Choroid plexus epithelial cell (primary cell): ENCODE results near the gene KREMEN1.
"Not testable (repeated sequence)": the region's sequence is repeated elsewhere in the genome, so short reads cannot be mapped to it uniquely, and the experiment has no call there.

Experiments
- DNase-seq: peaks from one replicate; pipeline ENCODE4 v3.0.0-alpha.2; 2010; ENCODE audit warnings: low read depth
- H3K4me3 ChIP-seq: 2 replicates; pipeline ENCODE4 v1.5.1; 2011; ENCODE audit warnings: low read depth, mild to moderate bottlenecking, control low read depth, low read length, moderate library complexity
- TF ChIP-seq, protein P1 (sequence below): conservative IDR thresholded peaks from 2 replicates; pipeline ENCODE4 v1.5.1; 2011; ENCODE audit warnings: low read depth, mild to moderate bottlenecking, control low read depth, inconsistent platforms, low read length, moderate library complexity

KREMEN1 gene

DNA sequence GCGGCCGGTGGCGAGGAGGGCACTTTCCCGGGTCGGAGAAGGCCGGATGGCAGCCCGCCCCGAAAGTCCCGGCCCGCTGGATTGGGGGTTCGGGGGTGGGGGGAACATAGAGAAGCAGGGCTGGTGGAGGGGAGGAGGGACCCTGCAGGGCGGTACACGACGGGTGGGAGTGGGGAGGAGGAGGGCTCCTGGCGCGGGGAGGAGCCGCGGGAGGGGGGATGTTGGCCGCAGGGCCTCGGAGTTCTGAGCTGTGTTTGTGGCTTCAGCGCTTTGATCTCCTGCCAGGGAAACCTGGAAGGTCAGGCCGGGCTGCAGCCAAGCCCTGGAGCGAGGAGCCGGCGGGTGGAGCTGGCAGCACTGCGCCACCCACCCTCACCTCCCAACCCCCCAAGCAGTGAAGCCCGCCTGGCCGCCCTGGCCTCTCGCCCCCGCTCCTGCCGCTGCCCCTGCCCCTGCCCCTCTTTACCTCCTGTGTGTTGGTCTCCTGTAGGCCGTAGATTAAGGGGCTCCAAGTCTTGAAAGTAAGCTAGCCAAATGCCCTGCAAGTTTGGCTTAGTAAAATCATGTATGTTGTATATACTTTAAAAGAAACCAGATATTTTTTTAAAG, 42.1 kb upstream of the KREMEN1 start:
- H3K4me3 ChIP-seq: peak overlapping the region; percentile 55
- TF ChIP-seq, protein P1, sequence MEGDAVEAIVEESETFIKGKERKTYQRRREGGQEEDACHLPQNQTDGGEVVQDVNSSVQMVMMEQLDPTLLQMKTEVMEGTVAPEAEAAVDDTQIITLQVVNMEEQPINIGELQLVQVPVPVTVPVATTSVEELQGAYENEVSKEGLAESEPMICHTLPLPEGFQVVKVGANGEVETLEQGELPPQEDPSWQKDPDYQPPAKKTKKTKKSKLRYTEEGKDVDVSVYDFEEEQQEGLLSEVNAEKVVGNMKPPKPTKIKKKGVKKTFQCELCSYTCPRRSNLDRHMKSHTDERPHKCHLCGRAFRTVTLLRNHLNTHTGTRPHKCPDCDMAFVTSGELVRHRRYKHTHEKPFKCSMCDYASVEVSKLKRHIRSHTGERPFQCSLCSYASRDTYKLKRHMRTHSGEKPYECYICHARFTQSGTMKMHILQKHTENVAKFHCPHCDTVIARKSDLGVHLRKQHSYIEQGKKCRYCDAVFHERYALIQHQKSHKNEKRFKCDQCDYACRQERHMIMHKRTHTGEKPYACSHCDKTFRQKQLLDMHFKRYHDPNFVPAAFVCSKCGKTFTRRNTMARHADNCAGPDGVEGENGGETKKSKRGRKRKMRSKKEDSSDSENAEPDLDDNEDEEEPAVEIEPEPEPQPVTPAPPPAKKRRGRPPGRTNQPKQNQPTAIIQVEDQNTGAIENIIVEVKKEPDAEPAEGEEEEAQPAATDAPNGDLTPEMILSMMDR: no peak
- peak; percentile 88 for DNase-seq

DNA sequence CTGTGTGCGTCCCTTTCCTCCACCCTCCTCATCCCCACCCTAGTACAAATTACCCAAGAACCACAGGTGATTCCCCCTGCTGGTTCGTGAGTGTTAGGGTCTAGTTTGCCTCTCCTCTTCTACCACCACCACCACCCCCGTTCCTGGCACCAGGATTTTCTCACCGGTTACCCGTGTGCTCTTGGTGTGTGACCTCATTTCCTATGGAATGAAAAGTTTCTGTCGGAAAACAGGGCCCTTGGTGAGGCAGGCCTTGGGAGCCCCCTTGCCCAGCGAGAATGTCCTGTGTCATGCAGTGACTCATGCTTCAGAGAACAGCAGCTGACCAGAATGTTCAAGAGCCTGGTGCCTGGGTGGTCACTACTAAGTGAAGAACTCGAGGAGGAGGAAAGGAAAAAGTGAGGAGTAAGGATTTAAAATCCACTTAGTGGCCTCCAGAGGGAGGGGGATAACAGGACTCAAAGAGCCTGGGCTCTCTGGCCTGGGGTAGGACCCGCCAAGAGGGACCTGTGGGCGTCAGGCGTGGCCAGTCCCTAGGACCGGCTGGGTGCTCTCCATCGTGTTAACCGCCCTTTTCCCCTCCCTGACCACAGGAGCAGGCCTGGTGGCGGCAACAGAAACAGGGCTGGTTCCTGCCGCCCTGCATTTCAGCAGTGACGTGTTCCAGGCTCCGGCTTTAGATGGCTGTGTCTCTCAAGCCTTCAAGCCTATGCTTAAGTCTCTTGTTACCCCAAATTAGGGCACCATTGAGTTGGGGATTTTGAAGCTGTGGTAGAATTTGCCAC, 41.4 kb upstream of the KREMEN1 start:
- DNase-seq: peak; percentile 97
- peak overlapping the region; percentile 55 for H3K4me3 ChIP-seq
- TF ChIP-seq, protein P1: peak; percentile 40

DNA sequence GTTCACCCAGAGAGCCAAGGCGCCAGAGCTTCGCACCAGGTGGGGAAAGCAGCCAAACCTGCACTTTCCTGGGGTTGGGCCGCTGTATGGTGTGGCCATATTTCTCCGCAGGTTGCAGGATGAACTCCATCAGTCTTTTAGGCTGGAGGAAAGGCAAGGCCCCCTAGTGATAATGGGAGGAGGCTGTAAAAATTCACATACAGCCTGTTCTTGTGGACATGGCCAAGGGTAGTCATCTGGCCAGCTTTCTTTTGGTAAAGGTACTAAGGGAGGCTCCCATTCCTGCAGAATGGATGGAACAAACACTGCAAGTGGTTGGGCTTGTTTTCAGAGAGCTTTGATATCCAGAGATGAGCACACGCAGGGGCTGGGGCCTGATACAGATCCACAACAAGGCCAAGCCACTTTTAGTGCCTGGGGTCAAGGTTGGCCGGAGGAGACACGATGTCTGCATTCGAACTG, 40.8 kb upstream of the KREMEN1 start:
- peak; percentile 26 for DNase-seq
- H3K4me3 ChIP-seq: no peak overlapping the region
- TF ChIP-seq, protein P1: peak; percentile 26

DNA sequence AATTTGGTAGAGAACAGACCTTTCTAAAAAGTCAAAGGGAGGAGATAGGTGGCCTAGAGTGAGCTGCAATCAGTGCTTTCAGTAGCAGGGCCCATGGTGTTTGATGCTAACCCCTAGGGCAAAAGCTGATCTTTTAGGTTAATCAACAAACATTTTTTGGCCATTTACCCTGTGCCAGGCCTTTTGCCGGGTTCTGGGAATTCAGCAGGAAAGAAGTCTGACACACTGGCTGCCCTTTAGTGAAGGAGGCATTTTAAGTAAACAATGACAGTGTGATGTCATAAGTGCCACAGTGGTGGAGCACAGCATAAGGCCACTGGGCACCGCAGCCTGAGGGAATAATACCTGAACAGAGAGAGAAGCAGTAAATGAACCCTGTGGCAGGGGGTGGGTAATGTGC, 40.3 kb upstream of the KREMEN1 start:
- DNase-seq: no peak
- TF ChIP-seq, protein P1: no peak
- no peak overlapping the region for H3K4me3 ChIP-seq

DNA sequence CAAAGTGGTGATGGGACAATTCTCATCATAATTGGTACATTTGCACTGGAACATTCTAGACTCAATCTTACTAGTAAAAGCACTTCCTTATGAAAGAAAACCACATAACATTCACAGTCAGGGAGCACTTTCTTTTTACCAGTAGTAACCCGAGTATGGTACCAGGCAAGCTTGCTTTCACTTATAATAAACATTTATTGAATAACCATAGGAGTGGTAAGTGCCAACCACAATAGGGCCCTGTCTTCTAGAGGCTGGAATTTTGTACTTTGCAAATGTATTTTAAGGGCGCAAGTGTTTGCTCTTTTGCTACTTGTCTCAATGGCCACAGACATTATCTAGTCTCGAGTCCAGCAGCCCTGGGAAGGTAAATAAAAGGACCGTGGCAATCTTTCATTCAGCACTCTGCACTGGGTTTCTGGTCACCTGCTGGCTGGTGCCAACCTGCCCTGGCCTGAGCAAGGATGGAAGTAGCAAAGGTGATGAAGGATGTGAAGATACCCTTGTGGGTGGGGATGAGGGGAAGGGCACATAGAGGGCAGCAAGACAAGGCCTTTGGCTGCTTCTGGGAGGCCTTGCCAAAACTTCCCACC, 35.4 kb upstream of the KREMEN1 start:
- TF ChIP-seq, protein P1: no peak
- DNase-seq: no peak
- no peak overlapping the region for H3K4me3 ChIP-seq

DNA sequence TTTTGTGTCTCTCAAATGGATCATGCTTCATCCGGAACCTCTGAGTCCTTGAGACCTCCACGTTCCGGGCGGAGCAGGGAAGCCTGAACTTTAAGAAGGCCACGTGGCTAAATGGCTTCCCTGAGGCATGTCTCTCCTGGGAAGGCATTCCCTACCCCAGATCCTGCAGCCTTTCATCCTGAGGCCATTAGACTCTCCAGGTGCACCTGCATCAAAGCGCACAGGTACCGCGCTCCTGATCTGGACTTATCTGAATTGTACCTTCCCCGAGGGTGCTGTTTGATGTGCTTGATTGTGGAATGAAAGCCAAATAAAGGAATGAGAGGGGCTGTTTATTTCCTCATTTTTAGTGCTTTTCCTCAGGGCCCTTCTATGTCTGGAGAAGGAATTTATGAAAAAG, 33.7 kb upstream of the KREMEN1 start:
- DNase-seq: no peak
- TF ChIP-seq, protein P1: no peak
- no peak overlapping the region for H3K4me3 ChIP-seq

DNA sequence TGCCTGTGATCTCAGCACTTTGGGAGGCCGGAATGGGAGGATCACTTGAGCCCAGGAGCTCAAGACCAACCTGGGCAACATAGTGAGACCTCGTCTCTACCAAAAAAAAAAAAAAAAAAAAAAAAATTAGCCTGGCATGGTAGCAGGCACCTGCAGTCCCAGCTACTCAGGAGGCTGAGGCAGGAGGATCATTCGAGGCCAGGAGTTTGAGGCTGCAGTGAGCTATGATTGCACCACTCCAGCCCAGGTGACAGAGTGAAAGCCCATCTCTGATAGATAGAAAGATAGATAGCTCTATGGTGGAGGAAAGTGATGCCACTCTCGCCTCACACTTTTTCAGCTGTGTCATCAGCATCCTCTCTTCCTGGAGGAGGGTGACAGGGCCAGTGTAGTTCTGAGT, 33.2 kb upstream of the KREMEN1 start:
- not testable (repeated sequence) for H3K4me3 ChIP-seq

More for the DNA sequence above, 33.2 kb upstream of the KREMEN1 start:
- not testable (repeated sequence) for DNase-seq
